ENCODE results near the gene IL15RA.
"Not testable (repeated sequence)": the region's sequence is repeated elsewhere in the genome, so short reads cannot be mapped to it uniquely, and the experiment has no call there.

The IL15RA gene

GRCh38 chr10:5961405-5962100, 15.8 kb downstream of the IL15RA start:
- Histone ChIP-seq H3K4me3 (ENCODE audit: low read depth in 1 of 2, low read length in 2 of 2) (no peak overlapping the region), H3K9me3 (ENCODE audit: insufficient read depth, low read length, severe bottlenecking) (no peaks in the 10 kb centered on the region), H3K79me2 (ENCODE audit: insufficient read depth, low read length) (no peaks in the 10 kb centered on the region), H2AFZ (ENCODE audit: low read depth, low read length) (no peak overlapping the region), H3K4me2 (ENCODE audit: insufficient read depth, low read length) (no peak overlapping the region), H3K4me1 (ENCODE audit: insufficient read depth, low read length) (no peaks in the 10 kb centered on the region), H3K27me3 (ENCODE audit: insufficient read depth, low read length, poor library complexity) (no peaks in the 10 kb centered on the region), H3K36me3 (ENCODE audit: insufficient read depth, low read length) (no peaks in the 10 kb centered on the region), H3K9ac (ENCODE audit: low read depth, low read length) (no peak overlapping the region), H3K27ac (ENCODE audit: low read length) (no peak overlapping the region), H4K20me1 (ENCODE audit: insufficient read depth, low read length) (no peaks in the 10 kb centered on the region)
- TF ChIP-seq CTCF (IDR thresholded peaks at IDR 0.05; ENCODE audit: borderline replicate concordance, extremely low read depth, low read length, poor library complexity, severe bottlenecking), result no peak
- no peak for ATAC-seq (ENCODE audit: insufficient read depth, low read depth)
- DNase-seq, result no peak

GRCh38 chr10:5960973-5961275, 16.4 kb downstream of the IL15RA start:
- H3K4me1 ChIP-seq (ENCODE audit: insufficient read depth, low read length); H3K79me2 ChIP-seq (ENCODE audit: insufficient read depth, low read length); H3K27me3 ChIP-seq (ENCODE audit: insufficient read depth, low read length, poor library complexity): not testable (repeated sequence)

GRCh38 chr10:5960070-5960972, 17.0 kb downstream of the IL15RA start:
- H3K4me3 ChIP-seq (ENCODE audit: low read depth in 1 of 2, low read length in 2 of 2), result no peak overlapping the region
- no peaks in the 10 kb centered on the region for H3K9me3 ChIP-seq (ENCODE audit: insufficient read depth, low read length, severe bottlenecking)
- H3K4me2 ChIP-seq (ENCODE audit: insufficient read depth, low read length), result no peak overlapping the region
- ATAC-seq (ENCODE audit: insufficient read depth, low read depth), result no peak
- H4K20me1 ChIP-seq (ENCODE audit: insufficient read depth, low read length), result no peaks in the 10 kb centered on the region
- no peaks in the 10 kb centered on the region for H3K36me3 ChIP-seq (ENCODE audit: insufficient read depth, low read length)
- H3K79me2 ChIP-seq (ENCODE audit: insufficient read depth, low read length), result no peaks in the 10 kb centered on the region
- TF ChIP-seq CTCF (IDR thresholded peaks at IDR 0.05; ENCODE audit: borderline replicate concordance, extremely low read depth, low read length, poor library complexity, severe bottlenecking) (no peak), EZH2 (IDR thresholded peaks at IDR 0.05; ENCODE audit: borderline replicate concordance, low read depth, low read length, severe bottlenecking) (no peak)
- H3K4me1 ChIP-seq (ENCODE audit: insufficient read depth, low read length), result no peaks in the 10 kb centered on the region
- no peaks in the 10 kb centered on the region for H3K27me3 ChIP-seq (ENCODE audit: insufficient read depth, low read length, poor library complexity)
- no peak for DNase-seq
- H2AFZ ChIP-seq (ENCODE audit: low read depth, low read length), result no peak overlapping the region
- no peak overlapping the region for H3K27ac ChIP-seq (ENCODE audit: low read length)
- no peak overlapping the region for H3K9ac ChIP-seq (ENCODE audit: low read depth, low read length)

More at GRCh38 chr10:5960973-5961275, 16.4 kb downstream of the IL15RA start:
- not testable (repeated sequence) for H2AFZ ChIP-seq (ENCODE audit: low read depth, low read length); H3K4me2 ChIP-seq (ENCODE audit: insufficient read depth, low read length); H4K20me1 ChIP-seq (ENCODE audit: insufficient read depth, low read length); H3K27ac ChIP-seq (ENCODE audit: low read length); H3K9ac ChIP-seq (ENCODE audit: low read depth, low read length); H3K9me3 ChIP-seq (ENCODE audit: insufficient read depth, low read length, severe bottlenecking); DNase-seq; ATAC-seq (ENCODE audit: insufficient read depth, low read depth); H3K36me3 ChIP-seq (ENCODE audit: insufficient read depth, low read length); H3K4me3 ChIP-seq (ENCODE audit: low read depth in 1 of 2, low read length in 2 of 2)

- no peaks in the 10 kb centered on the region for H4K20me1 ChIP-seq (ENCODE audit: insufficient read depth, low read length)
- H3K9me3 ChIP-seq (ENCODE audit: insufficient read depth, low read length, severe bottlenecking), result no peaks in the 10 kb centered on the region
- H3K4me2 ChIP-seq (ENCODE audit: insufficient read depth, low read length), result no peak overlapping the region
- no peak overlapping the region for H3K4me3 ChIP-seq (ENCODE audit: low read depth in 1 of 2, low read length in 2 of 2)
- H3K36me3 ChIP-seq (ENCODE audit: insufficient read depth, low read length), result no peaks in the 10 kb centered on the region
- ATAC-seq (ENCODE audit: insufficient read depth, low read depth), result no peak
- no peak for DNase-seq
- H3K9ac ChIP-seq (ENCODE audit: low read depth, low read length), result no peak overlapping the region
- H3K27ac ChIP-seq (ENCODE audit: low read length), result no peak overlapping the region
- no peak overlapping the region for H2AFZ ChIP-seq (ENCODE audit: low read depth, low read length)
- TF ChIP-seq EZH2 (IDR thresholded peaks at IDR 0.05; ENCODE audit: borderline replicate concordance, low read depth, low read length, severe bottlenecking), result no peak
- H3K27me3 ChIP-seq (ENCODE audit: insufficient read depth, low read length, poor library complexity), result no peaks in the 10 kb centered on the region
- no peaks in the 10 kb centered on the region for H3K4me1 ChIP-seq (ENCODE audit: insufficient read depth, low read length)
- no peaks in the 10 kb centered on the region for H3K79me2 ChIP-seq (ENCODE audit: insufficient read depth, low read length)
Observed at GRCh38 chr10:5959581-5960069, 17.7 kb downstream of the IL15RA start.
